Tibial nerve (tissue), 4 donors: ENCODE results near the gene BLM. TPM values are rescaled to one million over a fixed set of nuclear protein-coding genes. Genes with fewer than 3 reads are reported as not detected.

Experiments
- DNase-seq, 2 donors: peaks; one replicate each; pipeline ENCODE4 v3.0.0-alpha.2; 2019; ENCODE audit warnings: low spot score in 2 of 2
- H3K27ac ChIP-seq, 4 donors: fragments of 200-600 bp; sonication (generic) in 3 of 4; one replicate each; pipeline ENCODE4 v1.5.1; 2017 to 2019; ENCODE audit warnings: mild to moderate bottlenecking in 1 of 4
- H3K27me3 ChIP-seq, 2 donors: fragments of 200-600 bp; sonication (generic) in 1 of 2; one replicate each; pipeline versions ENCODE4 v1.5.1 to v1.6.0; 2017 to 2019
- H3K36me3 ChIP-seq, 3 donors: fragments of 200-600 bp; sonication (generic); one replicate each; pipeline ENCODE4 v1.5.1; 2018 to 2019
- H3K4me1 ChIP-seq, 4 donors: fragments of 200-600 bp; sonication (generic) in 3 of 4; one replicate each; pipeline ENCODE4 v1.5.1; 2017 to 2019
- H3K4me3 ChIP-seq, 4 donors: fragments of 200-600 bp; sonication (generic) in 3 of 4; one replicate each; pipeline ENCODE4 v1.5.1; 2017 to 2019; ENCODE audit warnings: mild to moderate bottlenecking in 1 of 4, moderate library complexity in 1 of 4
- H3K9me3 ChIP-seq, 4 donors: fragments of 200-600 bp; sonication (generic) in 3 of 4; one replicate each; pipeline ENCODE4 v1.5.1; 2017 to 2019
- CTCF ChIP-seq, 5 experiments: fragments of 200-600 bp in 3 of 5; fragments of 450-650 bp in 2 of 5; sonication (generic) in 3 of 5; IDR thresholded peaks; one replicate each; pipeline ENCODE4 v1.5.1; 2016 to 2019; ENCODE audit warnings: antibody characterized with exemption in 5 of 5, mild to moderate bottlenecking in 3 of 5, moderate library complexity in 2 of 5
- EP300 ChIP-seq, 2 donors: sonication (generic); formaldehyde crosslinking; IDR thresholded peaks; one replicate each; pipeline ENCODE4 v1.6.1; 2017; ENCODE audit warnings: antibody characterized with exemption in 2 of 2, mild to moderate bottlenecking in 1 of 2
- POLR2A ChIP-seq, 2 donors: fragments of 450-650 bp; IDR thresholded peaks; one replicate each; pipeline ENCODE4 v1.6.1; 2017; ENCODE audit warnings: antibody characterized with exemption in 2 of 2, mild to moderate bottlenecking in 2 of 2, moderate library complexity in 2 of 2
- WGBS, 2 donors: methylation state at CpG; one replicate each; pipeline ENCODE4 v1.1.5; 2018; 5-methylcytosine and 5-hydroxymethylcytosine counted together
- total RNA-seq, 4 donors: library from RNA; depleted of rRNA; stranded (reverse); fragments of >200 nt; gene quantifications; one replicate each; pipeline ENCODE4 v1.1.0, GENCODE V29; 2016

The BLM gene
- total RNA-seq, 4 donors from 2014 or later = 0.66 to 9.6 (median 1.0) TPM

- no peaks in the 10 kb centered on the region for H3K27me3 ChIP-seq
- no peaks in the 10 kb centered on the region for H3K9me3 ChIP-seq
- TF ChIP-seq POLR2A (IDR thresholded peaks at IDR 0.05) (no peak), EP300 (IDR thresholded peaks at IDR 0.05) (peak in 1 of 2 donors; percentile 65)
- peaks cover 0 to 22% (median 11%) of the 10 kb centered on the region in 4 donors for H3K4me1 ChIP-seq
- no peaks in the 10 kb centered on the region for H3K36me3 ChIP-seq
- no peak overlapping the region for H3K4me3 ChIP-seq
- H3K27ac ChIP-seq = peak overlapping the region; percentile 17 to 87 (median 69)
- peak; percentile 23 to 60 for DNase-seq
- 63 to 74% methylated on average over 9 of the region's 9 CpGs for WGBS, 2 donors
Observed at GRCh38 chr15:90681480-90681879, 35.7 kb upstream of the BLM start.

- Histone ChIP-seq H3K27ac (no peak overlapping the region), H3K9me3 (no peaks in the 10 kb centered on the region), H3K4me1 (peaks cover 0 to 22% (median 11%) of the 10 kb centered on the region in 4 donors), H3K36me3 (no peaks in the 10 kb centered on the region), H3K4me3 (no peak overlapping the region), H3K27me3 (no peaks in the 10 kb centered on the region)
- TF ChIP-seq CTCF (IDR thresholded peaks at IDR 0.05) (no peak), EP300 (IDR thresholded peaks at IDR 0.05) (no peak), POLR2A (IDR thresholded peaks at IDR 0.05) (no peak)
- WGBS, 2 donors = 85 to 86% methylated on average over 10 of the region's 10 CpGs
- no peak for DNase-seq
Observed at GRCh38 chr15:90683371-90683770, 33.8 kb upstream of the BLM start.

GRCh38 chr15:90683876-90684275 lies 33.3 kb upstream of the BLM start:
- no peak for TF ChIP-seq EP300 (IDR thresholded peaks at IDR 0.05)
- no peak for TF ChIP-seq POLR2A (IDR thresholded peaks at IDR 0.05)
- Histone ChIP-seq H3K4me1 (peaks cover 0 to 22% (median 11%) of the 10 kb centered on the region in 4 donors), H3K27me3 (no peaks in the 10 kb centered on the region), H3K36me3 (no peaks in the 10 kb centered on the region), H3K27ac (no peak overlapping the region), H3K4me3 (no peak overlapping the region), H3K9me3 (no peaks in the 10 kb centered on the region)
- WGBS, 2 donors = 70 to 76% methylated on average over 4 of the region's 4 CpGs
- no peak for DNase-seq

GRCh38 chr15:90684281-90684680 lies 32.9 kb upstream of the BLM start:
- DNase-seq = no peak

GRCh38 chr15:90685591-90686434 lies 31.3 kb upstream of the BLM start:
- Histone ChIP-seq H3K4me3 (no peak overlapping the region), H3K27ac (no peak overlapping the region), H3K27me3 (no peaks in the 10 kb centered on the region), H3K36me3 (no peaks in the 10 kb centered on the region), H3K4me1 (peaks cover 0 to 9% (median 4%) of the 10 kb centered on the region in 4 donors), H3K9me3 (no peaks in the 10 kb centered on the region)
- TF ChIP-seq CTCF (IDR thresholded peaks at IDR 0.05) = no peak
- TF ChIP-seq EP300 (IDR thresholded peaks at IDR 0.05) = no peak
- no peak for TF ChIP-seq POLR2A (IDR thresholded peaks at IDR 0.05)
- no peak for DNase-seq
- WGBS, 2 donors = 85 to 89% methylated on average over 11 of the region's 11 CpGs

More at GRCh38 chr15:90684281-90684680, 32.9 kb upstream of the BLM start:
- TF ChIP-seq CTCF (IDR thresholded peaks at IDR 0.05) (no peak), POLR2A (IDR thresholded peaks at IDR 0.05) (no peak), EP300 (IDR thresholded peaks at IDR 0.05) (no peak)
- no peaks in the 10 kb centered on the region for H3K27me3 ChIP-seq
- no peak overlapping the region for H3K4me3 ChIP-seq
- H3K27ac ChIP-seq = no peak overlapping the region
- H3K9me3 ChIP-seq = no peaks in the 10 kb centered on the region
- peaks cover 0 to 22% (median 11%) of the 10 kb centered on the region in 4 donors for H3K4me1 ChIP-seq
- WGBS, 2 donors = 56 to 70% methylated on average over 5 of the region's 5 CpGs
- H3K36me3 ChIP-seq = no peaks in the 10 kb centered on the region
